Panc1 (cell line): ENCODE results near the gene TBX20. TPM values are rescaled to one million over a fixed set of nuclear protein-coding genes. Genes with fewer than 3 reads are reported as not detected.

ENCODE experiments used
- ATAC-seq: fragments of 200-7000 bp; cut with Tn5 transposase; 2 replicates; pipeline ENCODE4 v1.9.1; 2020; ENCODE audit warnings: mild to moderate bottlenecking, moderate library complexity
- BruUV-seq: library from RNA; stranded (reverse); fragments of 400-500 nt; replicated peaks from 2 replicates; lab custom pipeline; 2021; lab: Mats Ljungman, UMichigan
- CTCF ChIA-PET: fragments of 300-600 bp; sonication (Branson Sonifier 250); formaldehyde crosslinking; loops from one replicate; lab custom pipeline; 2022; ENCODE audit warnings: antibody characterized with exemption; lab: Charles Lee
- POLR2A ChIA-PET: fragments of 300-600 bp; sonication (Branson Sonifier 250); formaldehyde crosslinking; loops from one replicate; lab custom pipeline; 2022; ENCODE audit warnings: antibody characterized with exemption; lab: Charles Lee
- DNase-seq: peaks from one replicate; pipeline ENCODE4 v3.0.0-alpha.2; 2010; ENCODE audit warnings: low read depth, low spot score
- H3K27ac ChIP-seq: 2 replicates; pipeline ENCODE4 v1.5.1; 2011; ENCODE audit warnings: mild to moderate bottlenecking, low read length, inconsistent platforms
- H3K27me3 ChIP-seq: fragments of 200-500 bp; sonication (Bioruptor generic); 2 replicates; pipeline ENCODE4 v1.6.0; 2014; ENCODE audit warnings: low read length, inconsistent platforms; ENCODE audit not compliant: control insufficient read depth, insufficient read depth
- H3K36me3 ChIP-seq: fragments of 200-500 bp; sonication (Bioruptor generic); 2 replicates; pipeline ENCODE4 v1.5.1; 2014; ENCODE audit warnings: inconsistent platforms, mild to moderate bottlenecking, low read length, moderate library complexity; ENCODE audit not compliant: control insufficient read depth, insufficient read depth
- H3K4me1 ChIP-seq: 2 replicates; pipeline ENCODE4 v1.5.1; 2011; ENCODE audit warnings: inconsistent platforms, mild to moderate bottlenecking, low read length, moderate library complexity; ENCODE audit not compliant: control insufficient read depth, insufficient read depth
- H3K4me3 ChIP-seq, 2 experiments: 2 replicates each; pipeline ENCODE4 v1.5.1; 2011 to 2012; ENCODE audit warnings: low read depth in 2 of 2, low read length in 2 of 2, mild to moderate bottlenecking in 2 of 2, inconsistent platforms in 1 of 2, moderate library complexity in 1 of 2
- H3K9me3 ChIP-seq: fragments of 200-500 bp; sonication (Bioruptor generic); 2 replicates; pipeline ENCODE4 v1.5.1; 2014; ENCODE audit warnings: low read depth, mild to moderate bottlenecking, inconsistent platforms, low read length, moderate library complexity; ENCODE audit not compliant: control insufficient read depth, insufficient read depth
- POLR2AphosphoS5 ChIP-seq: IDR thresholded peaks from 2 replicates; pipeline ENCODE4 v1.6.1; 2012; ENCODE audit warnings: mild to moderate bottlenecking, low read depth, low read length, moderate library complexity
- SIN3A ChIP-seq: IDR thresholded peaks from 2 replicates; pipeline ENCODE4 v1.6.1; 2012; ENCODE audit warnings: low read depth, mild to moderate bottlenecking, low read length, moderate library complexity, borderline replicate concordance; ENCODE audit not compliant: insufficient read depth
- TCF7L2 ChIP-seq: IDR thresholded peaks from 2 replicates; pipeline ENCODE4 v1.6.1; 2011; ENCODE audit warnings: mild to moderate bottlenecking, low read depth, low read length, inconsistent platforms
- in situ Hi-C: cut with HindIII; loops from 2 replicates; pipeline ENCODE4 v1.10.0; 2016; ENCODE audit warnings: low sequenced_read_pairs, low pct_unique_long_range_greater_than_20kb
- intact Hi-C: fragments of 100-400 bp; cut with micrococcal nuclease; formaldehyde crosslinking; loops from one replicate; pipeline ENCODE4 v1.10.0; 2022; ENCODE audit not compliant: unreplicated experiment
- total RNA-seq: library from RNA; stranded (reverse); gene quantifications from one replicate; pipeline ENCODE4 v1.2.1, GENCODE V29; 2021; ENCODE audit not compliant: unreplicated experiment
- TF ChIP-seq, protein P1 (sequence below): fragments of 450-650 bp; IDR thresholded peaks from 2 replicates; pipeline ENCODE4 v1.5.1; 2017; ENCODE audit warnings: mild to moderate bottlenecking
- TF ChIP-seq, protein P2 (sequence below), 2 experiments: IDR thresholded peaks; 2 replicates each; pipeline ENCODE4 v1.6.1; 2011 to 2012; ENCODE audit warnings: low read depth in 2 of 2, control low read depth in 1 of 2, low read length in 1 of 2, mild to moderate bottlenecking in 1 of 2, moderate library complexity in 1 of 2; ENCODE audit not compliant: insufficient read depth in 1 of 2

Gene TBX20
- total RNA-seq, 1 experiment from 2014 or later, result not detected

DNA sequence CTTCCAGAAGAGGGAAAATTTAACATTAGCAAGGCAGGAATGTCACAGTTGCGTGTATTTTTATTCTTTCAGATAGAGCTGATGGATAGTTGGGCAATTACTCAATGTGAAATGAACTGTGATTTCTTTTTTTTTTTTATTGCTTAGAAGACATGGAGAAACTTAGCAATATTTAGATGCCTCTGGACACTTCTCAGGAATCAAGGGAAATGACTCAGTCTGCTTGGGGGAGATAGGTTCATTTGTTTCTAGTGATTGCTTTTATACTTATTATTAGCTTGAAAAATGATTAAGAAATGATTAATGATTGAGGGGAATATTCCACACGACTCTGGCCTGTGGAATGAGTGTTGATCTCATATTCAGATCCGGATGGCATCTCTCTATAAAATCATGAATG, 33.1 kb upstream of the TBX20 start:
- no TSS peak for BruUV-seq
- POLR2A ChIA-PET, result no interaction called here
- no peak overlapping the region for H3K27ac ChIP-seq

DNA sequence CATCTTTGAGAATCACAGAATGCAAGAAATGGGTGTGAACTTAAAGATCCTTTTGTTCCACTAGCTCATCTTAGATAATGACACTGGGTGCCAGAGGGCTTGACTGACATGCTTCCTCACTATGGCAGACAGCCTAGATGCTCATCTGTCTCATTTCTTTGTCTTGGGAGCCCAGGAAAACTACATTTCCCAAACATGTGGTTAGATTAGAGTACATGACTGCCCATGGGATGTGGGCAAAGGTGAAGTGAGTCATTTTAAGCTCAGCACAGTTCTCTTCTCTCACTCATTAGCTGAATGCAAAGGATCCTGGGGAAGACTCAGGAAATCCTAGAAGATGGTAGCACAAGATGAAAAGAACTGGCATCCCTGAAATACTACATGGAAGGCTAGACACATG, 32.5 kb upstream of the TBX20 start:
- Histone ChIP-seq H3K4me3 (no peak overlapping the region), H3K4me1 (no peaks in the 10 kb centered on the region), H3K9me3 (0 out of 2 replicates have a peak, but pooled peaks cover 5% of the 10 kb centered on the region), H3K36me3 (no peaks in the 10 kb centered on the region), H3K27me3 (peaks cover 25% of the 10 kb centered on the region), H3K27ac (no peak overlapping the region)
- ChIA-PET CTCF (interaction anchor here (0.6 kb wide), 1 partner anchor 412 kb away, joined by 3 read pairs; no protein-coding TSS in a partner anchor), POLR2A (no interaction called here)
- BruUV-seq, result no TSS peak
- in situ Hi-C loops (no loop called here), intact Hi-C loops (no loop called here)
- no peak for DNase-seq
- TF ChIP-seq TCF7L2, result no peak
- no peak for ATAC-seq

More for the DNA sequence above, 33.1 kb upstream of the TBX20 start:
- DNase-seq (no peak), ATAC-seq (no peak)
- Histone ChIP-seq H3K4me1 (no peaks in the 10 kb centered on the region), H3K27me3 (peaks cover 25% of the 10 kb centered on the region), H3K4me3 (no peak overlapping the region), H3K9me3 (0 out of 2 replicates have a peak, but pooled peaks cover 5% of the 10 kb centered on the region), H3K36me3 (no peaks in the 10 kb centered on the region)
- CTCF ChIA-PET, result interaction anchor here (0.6 kb wide), 1 partner anchor 411 kb away, joined by 3 read pairs; no protein-coding TSS in a partner anchor
- intact Hi-C loops (no loop called here), in situ Hi-C loops (no loop called here)
- TF ChIP-seq, protein P1, sequence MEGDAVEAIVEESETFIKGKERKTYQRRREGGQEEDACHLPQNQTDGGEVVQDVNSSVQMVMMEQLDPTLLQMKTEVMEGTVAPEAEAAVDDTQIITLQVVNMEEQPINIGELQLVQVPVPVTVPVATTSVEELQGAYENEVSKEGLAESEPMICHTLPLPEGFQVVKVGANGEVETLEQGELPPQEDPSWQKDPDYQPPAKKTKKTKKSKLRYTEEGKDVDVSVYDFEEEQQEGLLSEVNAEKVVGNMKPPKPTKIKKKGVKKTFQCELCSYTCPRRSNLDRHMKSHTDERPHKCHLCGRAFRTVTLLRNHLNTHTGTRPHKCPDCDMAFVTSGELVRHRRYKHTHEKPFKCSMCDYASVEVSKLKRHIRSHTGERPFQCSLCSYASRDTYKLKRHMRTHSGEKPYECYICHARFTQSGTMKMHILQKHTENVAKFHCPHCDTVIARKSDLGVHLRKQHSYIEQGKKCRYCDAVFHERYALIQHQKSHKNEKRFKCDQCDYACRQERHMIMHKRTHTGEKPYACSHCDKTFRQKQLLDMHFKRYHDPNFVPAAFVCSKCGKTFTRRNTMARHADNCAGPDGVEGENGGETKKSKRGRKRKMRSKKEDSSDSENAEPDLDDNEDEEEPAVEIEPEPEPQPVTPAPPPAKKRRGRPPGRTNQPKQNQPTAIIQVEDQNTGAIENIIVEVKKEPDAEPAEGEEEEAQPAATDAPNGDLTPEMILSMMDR, result no peak
- TF ChIP-seq TCF7L2 (no peak), POLR2AphosphoS5 (no peak), SIN3A (no peak)
- TF ChIP-seq, protein P2, sequence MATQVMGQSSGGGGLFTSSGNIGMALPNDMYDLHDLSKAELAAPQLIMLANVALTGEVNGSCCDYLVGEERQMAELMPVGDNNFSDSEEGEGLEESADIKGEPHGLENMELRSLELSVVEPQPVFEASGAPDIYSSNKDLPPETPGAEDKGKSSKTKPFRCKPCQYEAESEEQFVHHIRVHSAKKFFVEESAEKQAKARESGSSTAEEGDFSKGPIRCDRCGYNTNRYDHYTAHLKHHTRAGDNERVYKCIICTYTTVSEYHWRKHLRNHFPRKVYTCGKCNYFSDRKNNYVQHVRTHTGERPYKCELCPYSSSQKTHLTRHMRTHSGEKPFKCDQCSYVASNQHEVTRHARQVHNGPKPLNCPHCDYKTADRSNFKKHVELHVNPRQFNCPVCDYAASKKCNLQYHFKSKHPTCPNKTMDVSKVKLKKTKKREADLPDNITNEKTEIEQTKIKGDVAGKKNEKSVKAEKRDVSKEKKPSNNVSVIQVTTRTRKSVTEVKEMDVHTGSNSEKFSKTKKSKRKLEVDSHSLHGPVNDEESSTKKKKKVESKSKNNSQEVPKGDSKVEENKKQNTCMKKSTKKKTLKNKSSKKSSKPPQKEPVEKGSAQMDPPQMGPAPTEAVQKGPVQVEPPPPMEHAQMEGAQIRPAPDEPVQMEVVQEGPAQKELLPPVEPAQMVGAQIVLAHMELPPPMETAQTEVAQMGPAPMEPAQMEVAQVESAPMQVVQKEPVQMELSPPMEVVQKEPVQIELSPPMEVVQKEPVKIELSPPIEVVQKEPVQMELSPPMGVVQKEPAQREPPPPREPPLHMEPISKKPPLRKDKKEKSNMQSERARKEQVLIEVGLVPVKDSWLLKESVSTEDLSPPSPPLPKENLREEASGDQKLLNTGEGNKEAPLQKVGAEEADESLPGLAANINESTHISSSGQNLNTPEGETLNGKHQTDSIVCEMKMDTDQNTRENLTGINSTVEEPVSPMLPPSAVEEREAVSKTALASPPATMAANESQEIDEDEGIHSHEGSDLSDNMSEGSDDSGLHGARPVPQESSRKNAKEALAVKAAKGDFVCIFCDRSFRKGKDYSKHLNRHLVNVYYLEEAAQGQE (IDR thresholded peaks at IDR 0.05; ENCODE audit: insufficient read depth in 1 of 2, low read depth in 2 of 2, low read length in 1 of 2), result no peak

DNA sequence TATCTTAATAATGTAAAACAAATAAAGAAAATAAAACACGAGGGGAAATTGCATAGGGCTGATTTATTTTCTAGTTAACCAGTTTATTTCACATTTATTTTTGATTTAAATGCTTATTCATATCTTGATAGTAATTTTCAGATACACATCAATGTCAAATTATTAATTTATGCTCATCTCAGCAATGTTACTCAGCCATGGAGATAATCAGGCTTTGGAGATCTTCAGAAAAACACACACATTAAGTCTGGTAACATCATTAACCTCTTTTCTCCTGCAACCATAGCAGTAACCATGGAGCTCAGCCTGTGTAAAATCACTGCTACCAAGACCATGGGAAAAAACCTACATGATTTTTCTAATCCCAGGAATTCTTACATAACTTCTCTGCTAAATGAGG, 31.9 kb upstream of the TBX20 start:
- DNase-seq (no peak), ATAC-seq (no peak)
- Histone ChIP-seq H3K27ac (no peak overlapping the region), H3K27me3 (peaks cover 26% of the 10 kb centered on the region), H3K4me1 (no peaks in the 10 kb centered on the region), H3K4me3 (no peak overlapping the region), H3K36me3 (no peaks in the 10 kb centered on the region), H3K9me3 (0 out of 2 replicates have a peak, but pooled peaks cover 5% of the 10 kb centered on the region)
- in situ Hi-C loops (no loop called here), intact Hi-C loops (no loop called here)
- TF ChIP-seq SIN3A (no peak), TCF7L2 (no peak), POLR2AphosphoS5 (no peak)
- TF ChIP-seq, protein P2 (IDR thresholded peaks at IDR 0.05; ENCODE audit: insufficient read depth in 1 of 2, low read depth in 2 of 2, low read length in 1 of 2), result no peak
- TF ChIP-seq, protein P1, result no peak
- POLR2A ChIA-PET, result no interaction called here
- CTCF ChIA-PET, result no interaction called here
- BruUV-seq, result no TSS peak
